GM19463 (cell line): ENCODE results near the gene SAMD4B.

Experiments
- ATAC-seq: cut with Tn5 transposase; IDR thresholded peaks from one replicate; pipeline ENCODE4 v1.9.1; 2021; ENCODE audit warnings: mild to moderate bottlenecking, moderate library complexity; ENCODE audit not compliant: unreplicated experiment

Gene SAMD4B

DNA sequence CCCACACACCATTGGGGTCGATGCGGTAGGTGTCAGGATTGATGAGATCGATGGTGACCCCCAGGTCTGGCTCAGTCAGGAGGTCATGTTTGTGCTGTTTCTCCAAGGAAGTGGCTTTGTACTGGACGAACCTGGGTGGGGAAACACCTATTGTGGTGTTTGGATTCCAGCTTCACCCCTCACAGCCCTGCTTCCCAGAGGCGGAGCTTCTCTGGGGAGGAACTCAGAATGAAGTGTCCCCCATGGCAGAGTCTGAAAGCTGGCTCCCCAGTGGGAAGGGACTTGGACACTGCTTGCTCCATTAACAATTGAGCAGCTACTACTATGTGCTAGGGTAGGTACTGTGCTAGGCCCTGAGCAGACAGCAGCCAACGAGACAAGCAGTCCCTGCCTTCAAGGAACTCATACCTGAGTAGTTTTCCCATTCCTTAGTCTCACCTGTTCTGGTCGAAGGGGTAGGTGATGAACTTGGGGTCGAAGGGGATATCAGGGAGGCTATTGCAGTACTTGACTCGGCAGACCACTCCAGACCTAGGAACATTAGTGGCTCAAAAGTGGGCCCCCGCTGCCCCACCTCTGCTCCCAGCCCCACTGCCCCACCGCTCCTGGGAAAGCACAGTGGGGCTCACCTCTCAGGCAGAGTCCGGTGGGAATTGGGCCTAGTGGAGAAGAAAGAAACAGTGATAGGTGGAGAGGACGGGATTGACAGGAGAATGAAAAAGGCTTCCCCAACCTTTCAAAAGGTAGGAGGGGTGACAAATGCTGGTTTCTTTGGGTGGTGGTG lies 47.6 kb downstream of the SAMD4B start:
- no peak for ATAC-seq

DNA sequence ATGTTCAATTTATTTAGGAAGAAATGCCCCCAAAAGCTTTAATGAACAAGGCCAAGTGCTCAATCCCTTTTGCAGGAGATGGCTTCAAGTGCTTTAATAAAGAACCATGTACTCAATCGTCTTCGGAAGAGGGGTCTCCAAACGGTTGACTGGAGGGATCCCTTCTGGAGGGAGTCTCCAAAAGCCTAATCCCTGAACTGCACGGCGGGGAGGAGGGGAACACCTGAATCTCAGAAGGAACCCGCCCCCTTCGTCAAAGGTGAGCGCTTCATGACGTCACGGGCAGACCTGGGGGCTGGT lies 48.2 kb downstream of the SAMD4B start:
- ATAC-seq = no peak

DNA sequence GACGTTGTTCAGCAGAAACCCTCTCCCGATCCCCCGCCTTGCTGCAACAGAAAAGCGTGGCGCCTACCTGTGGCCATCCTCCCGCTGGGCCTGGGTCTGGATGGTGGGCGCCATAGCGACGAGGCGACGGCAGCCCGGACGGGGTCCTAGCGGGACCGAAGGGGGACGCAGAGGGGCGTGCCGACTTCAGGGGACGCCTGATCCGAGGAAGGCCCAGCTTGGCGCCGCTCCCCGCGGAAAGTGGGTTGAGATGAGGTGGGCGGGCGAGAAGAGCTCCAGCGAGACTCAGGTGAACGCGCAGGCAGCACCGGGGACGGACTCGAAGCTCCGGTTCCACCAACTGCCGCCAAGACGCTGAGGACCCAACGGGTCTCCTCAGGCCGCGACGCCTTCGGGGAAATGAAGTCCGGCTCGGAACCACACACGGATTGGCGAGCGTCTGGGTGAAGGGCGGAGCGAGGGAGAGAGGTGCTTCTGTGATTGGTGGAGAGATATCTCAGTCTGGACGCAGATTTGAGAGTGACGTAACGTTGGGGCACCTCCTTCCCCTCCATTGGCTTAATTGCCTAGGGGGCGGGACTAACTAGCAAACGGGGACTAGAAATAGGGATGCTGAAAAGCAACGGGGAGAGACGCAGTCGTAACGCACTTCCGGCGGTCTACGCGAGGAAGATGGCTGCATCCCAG lies 48.7 kb downstream of the SAMD4B start, which contains the start of the genes MED29 and PAF1:
Gene MED29 (plus strand): TSS at position 628 of the 687 bp plus-strand sequence. CDS start 45 bp downstream, at position 673.
Gene PAF1 (minus strand): TSS at position 356 of the 687 bp plus-strand sequence. CDS start 242 bp downstream, at position 114.
- peak; percentile 90 for ATAC-seq

DNA sequence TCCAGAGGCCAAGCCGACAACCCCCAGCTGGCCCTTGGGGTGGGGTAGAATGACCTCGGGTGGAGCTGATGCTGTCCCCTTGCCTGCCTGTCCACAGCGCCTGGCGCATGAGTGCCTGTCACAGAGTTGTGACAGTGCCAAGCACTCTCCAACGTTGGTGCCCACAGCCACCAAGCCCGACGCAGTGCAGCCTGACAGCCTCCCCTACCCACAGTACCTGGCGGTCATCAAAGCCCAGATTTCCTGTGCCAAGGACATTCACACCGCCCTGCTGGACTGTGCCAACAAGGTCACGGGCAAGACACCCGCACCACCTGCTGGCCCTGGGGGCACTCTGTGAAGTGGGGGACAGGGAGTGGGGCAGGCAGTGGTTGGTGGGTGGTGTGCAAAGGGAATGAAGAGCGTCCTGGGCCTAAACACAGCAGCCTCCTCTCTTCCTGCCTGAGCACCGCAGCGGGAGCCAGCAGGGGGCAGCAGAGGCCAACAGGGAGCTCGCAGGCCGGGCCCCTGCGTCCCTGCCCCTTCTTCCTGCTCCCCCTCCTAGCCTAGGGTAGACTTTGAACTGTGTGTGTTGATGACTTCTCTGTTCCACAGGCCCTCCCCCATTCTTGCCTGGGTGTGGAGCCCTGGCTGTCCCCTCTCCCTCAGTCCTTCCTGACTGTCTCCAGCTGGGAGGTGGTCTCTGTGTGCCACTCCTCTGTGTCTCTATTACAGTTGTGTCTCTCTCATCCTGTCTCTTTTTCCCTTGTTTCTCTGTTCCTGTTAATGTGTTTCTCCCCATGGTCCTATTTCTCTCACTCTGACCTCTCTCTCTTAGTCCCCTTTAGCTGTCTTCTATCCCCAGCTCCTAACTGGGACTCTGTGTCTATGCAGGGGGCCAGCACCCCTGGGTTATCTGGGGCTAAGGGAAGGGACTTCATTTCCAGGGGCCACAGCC lies 55.4 kb downstream of the SAMD4B start:
- ATAC-seq = peak; percentile 59

DNA sequence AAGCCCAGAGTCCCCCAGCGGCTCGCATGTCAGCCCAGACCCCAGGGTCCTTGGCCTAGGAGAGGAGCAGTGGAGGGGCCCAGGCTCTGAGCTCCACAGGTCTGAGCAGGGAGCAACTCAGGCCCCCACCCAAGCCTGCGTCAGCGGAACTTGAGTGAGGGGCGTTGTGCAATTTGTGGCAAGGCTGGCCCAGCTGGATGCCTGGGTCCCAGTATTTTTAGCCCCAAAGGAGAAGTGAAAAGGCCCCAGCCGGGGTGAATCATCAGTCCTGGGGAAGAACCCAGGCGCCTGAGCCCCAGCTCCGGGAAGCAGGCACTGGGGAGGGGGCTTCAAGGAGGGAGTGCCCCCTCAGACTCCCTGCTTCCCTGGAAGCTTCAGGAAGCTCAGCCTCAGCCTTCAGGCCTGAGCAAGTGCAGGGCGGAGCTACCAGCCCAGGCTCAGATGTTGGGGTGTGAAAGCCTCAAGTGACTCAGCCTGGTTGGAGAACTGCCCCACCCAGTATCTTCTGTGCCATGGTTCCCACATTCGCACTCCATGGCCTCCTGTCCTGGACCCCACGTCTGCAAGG lies 56.2 kb downstream of the SAMD4B start:
- no peak for ATAC-seq

DNA sequence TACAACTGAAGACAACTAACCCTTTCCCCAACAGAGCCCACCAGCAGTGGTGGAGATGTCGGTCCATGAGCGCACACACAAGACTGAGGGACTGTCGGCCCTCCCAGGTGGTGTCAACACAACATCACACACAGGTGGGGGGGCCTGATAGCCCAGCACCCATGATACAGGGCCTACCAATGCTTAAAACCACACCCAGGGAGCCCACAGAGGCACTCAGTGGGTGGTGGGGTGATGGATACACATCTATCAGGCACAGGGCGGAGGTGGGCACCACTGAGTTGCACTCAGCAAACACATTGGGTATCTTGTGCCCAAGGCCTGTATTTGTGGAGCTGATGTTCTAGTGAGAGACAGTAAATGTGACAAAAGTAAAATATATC lies 57.4 kb downstream of the SAMD4B start:
- ATAC-seq = no peak

DNA sequence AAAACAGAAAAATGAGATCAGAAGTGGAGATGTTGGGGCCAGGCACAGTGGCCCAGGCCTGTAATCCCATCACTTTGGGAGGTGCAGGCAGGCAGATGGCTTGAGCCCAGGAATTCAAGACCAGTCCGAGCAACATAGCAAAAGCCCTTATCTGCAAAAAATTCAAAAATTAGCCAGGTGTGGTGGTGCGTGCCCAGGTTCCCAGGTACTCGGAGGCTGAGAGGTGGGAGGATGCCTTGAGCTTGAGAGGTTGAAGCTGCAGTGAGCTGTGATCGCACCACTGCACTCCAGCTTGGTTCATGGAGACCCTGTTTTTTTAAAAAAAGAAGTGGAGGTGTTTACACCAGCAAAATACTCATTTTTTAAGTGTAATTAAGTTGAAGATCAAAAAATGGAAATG lies 57.8 kb downstream of the SAMD4B start:
- no peak for ATAC-seq

DNA sequence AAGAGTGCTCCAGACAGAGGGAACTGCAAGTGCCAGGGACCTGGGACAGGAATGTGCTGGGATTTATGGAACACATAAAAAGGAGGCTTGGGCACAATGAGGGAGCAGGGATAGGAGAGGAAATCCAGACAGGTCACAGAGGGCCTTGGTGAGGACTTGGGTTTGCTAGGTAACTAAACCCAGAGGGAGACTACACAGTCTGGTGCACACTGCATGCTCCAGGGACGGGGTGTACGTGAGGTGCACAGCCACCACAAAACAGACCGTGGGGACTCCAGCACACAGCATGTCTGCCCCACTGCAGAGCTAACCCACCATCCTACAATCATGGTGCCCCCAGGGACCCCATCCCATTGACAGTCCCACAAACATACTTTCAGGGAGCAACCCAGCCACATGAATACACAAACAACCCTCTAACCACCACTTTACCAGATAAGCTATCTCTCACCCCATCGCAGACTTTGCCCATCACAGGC lies 58.9 kb downstream of the SAMD4B start:
- ATAC-seq = peak; percentile 0

DNA sequence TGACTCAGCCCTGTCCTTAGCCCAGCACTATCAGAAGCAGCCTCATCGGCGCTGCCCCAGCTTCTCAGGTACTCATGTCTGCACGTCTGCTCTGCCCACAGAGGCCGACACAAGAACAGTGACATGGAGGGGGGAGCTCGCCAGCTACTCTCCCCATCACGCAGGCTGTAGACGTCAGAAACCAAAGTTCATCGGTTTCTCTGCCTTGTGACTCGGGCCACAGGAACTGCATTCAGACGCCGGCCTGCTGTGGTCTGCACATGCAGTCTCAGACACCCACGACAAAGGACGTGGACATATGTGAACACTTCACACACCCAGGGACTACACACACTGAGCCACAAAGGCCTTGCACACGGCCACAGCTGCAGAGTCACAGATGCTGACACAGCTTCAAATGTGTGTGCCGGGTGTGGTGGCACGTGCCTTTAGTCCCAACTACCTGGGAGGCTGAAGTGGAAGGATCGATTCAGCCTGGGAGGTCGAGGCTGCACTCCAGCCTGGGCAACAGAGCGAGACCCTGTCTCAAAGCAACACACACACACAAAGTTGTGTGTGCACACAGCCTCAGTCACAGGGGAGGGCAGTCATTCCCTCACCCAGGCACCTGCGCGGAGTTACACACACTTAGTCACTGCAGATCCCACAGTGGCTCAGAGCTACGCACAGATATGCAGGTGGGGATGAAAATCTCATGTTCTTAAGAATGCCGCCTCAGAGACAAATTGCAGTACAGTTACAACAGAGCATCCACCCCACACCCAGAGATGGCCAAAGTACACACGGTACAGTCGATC lies 59.5 kb downstream of the SAMD4B start:
- ATAC-seq = peak; percentile 27

DNA sequence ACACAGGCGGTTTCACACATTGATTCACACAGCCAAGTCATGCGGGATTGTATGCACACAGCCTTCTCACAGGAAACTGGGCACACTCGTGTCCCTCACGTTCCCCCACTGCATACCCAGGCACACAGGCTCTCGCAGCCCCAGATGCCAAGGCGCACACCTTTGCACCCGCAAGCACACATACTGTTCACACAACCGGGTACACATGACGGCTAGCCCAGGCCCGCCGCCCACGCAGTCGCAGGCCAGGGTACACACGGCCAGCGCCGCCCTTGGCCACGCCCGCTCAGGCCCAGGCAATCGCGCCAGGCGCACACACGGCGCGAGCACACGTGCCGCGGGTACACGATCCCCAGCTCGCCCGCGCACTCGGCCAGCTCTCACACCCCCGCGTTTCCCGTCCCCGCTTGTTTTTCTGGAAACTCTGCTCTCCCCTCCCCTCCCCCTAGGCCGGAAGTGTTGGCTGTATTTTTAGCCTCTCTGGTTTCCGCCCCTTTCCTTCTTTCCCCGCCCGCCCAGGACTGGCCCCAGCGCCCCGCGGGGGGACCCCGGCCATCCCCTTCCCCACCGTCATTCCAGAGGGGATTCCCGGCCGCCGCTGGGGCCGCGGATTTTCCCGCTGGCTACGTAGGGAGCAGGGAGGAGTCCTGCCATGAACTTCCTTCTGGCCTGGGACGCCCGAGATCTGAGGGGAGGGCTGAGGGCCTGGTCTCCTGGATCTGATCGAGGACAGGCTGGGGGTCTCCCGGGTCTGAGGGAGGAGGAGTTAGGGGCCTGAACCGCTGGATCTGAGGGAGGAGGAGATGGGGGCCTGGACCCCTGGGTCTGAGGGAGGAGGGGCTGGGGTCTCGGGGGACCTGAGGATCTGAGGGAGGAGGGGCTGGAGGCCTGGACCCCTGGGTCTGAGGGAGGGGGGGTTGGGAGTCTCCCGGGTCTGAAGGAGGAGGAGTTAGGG lies 60.4 kb downstream of the SAMD4B start:
- ATAC-seq = no peak

DNA sequence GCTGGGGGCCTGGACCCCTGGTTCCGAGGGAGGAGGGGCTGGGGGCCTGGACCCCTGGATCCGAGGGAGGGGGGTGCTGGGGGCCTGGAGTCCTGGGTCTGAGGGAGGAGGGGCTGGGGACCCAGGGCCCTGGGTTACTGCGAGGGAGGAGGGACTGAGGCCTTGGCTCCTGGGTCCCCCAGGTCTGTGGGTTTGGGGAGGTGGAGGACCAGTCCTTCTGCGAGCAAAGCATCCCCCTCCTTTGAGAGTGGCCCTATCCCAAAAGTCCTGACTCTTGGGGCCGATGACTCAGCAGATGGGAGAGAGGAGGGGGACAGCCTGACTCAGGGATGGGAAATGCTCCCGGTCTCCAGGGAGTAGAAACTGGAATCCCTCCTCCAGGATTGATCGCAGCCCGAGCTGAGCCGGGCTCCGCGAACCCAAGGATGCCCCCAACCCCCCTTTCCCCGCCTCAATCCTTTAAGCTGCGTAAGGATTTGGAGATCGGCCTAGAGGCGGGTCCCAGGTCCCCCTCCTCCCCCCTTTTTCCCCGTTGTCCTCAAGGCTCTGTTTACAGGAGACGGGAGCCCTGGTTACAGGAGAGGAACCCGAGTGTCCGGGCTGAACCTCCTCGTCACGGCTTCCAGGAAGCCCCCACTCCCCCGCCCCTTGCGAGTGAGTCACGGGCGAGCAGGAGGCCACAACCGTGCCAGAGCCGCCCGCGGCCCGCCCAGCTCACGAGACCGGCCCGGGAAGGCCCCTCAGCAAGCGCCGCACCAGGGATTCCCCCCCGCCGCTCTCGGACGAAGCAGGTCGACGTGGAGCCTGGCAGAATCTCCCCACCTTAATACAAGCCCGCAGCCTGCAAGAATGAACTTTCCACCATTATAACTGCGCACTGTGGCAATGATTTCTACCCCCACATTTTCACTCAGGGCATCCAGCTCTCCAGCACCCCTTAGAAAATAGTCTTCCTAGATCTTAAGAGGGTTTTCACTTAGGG lies 61.4 kb downstream of the SAMD4B start:
- ATAC-seq = no peak

DNA sequence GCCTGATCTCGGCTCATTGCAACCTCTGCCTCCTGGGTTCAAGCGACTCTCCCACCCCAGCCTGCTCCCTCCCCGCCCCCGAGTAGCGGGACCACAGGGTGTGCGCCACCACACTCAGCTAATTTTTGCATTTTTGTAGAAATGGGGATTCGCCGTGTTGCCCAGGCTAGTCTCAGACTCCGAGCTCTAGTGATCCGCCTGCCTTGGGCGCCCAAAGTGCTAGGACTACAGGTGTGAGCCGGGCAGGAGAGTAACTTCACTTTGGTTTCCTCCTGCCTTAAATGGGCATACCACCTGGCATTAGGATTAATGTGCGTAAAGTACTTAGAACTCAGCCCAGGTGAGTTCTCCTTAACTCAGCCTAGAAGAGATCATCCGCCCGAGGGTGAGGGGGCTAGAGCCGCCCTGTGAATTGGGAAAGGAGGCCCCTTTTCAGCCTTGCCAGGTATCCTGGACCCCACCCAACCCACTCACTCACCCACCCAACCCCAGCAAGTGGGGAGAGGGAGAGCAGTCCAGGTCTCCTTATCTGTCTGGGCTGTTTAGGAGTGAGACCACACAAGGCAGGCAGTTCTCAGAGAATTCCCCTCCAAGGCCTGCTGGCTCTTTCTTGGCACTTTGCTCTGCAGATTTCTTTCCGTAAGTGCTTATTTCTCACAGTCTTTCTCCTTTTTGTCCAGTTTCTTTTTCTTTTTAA lies 63.2 kb downstream of the SAMD4B start:
- ATAC-seq = no peak

DNA sequence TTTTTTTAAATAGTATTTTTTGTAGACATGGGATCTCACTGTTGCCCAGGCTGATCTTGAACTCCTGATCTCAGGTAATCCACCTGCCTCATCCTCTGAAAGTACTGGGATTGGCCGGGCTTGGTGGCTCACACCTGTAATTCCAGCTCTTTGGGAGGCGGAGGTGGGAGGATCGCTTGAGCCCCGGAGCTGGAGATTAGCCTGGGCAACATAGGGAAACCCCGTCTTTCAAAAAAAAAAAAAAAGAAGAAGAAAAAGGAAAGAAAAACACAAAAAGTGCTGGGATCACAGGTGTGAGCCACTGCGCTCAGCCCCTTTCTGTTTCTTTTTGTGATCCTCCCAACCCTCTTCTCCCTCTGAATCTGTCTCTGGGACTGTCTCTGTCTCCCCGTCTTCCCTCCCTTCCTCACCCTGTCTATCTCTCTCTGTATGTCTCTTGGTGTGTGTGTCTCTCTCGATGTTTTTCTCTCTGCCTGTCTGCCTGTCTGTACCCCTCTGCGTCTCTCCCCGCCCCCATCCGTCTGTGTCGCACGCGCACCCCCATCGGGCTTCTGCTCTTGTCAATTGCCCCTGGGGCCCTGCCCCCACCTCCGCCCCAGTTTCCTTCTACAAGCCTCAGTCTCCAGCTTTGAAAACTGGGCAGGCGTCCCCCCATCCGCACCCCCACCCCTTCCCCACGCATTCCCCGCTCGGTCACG lies 63.9 kb downstream of the SAMD4B start:
- no peak for ATAC-seq

DNA sequence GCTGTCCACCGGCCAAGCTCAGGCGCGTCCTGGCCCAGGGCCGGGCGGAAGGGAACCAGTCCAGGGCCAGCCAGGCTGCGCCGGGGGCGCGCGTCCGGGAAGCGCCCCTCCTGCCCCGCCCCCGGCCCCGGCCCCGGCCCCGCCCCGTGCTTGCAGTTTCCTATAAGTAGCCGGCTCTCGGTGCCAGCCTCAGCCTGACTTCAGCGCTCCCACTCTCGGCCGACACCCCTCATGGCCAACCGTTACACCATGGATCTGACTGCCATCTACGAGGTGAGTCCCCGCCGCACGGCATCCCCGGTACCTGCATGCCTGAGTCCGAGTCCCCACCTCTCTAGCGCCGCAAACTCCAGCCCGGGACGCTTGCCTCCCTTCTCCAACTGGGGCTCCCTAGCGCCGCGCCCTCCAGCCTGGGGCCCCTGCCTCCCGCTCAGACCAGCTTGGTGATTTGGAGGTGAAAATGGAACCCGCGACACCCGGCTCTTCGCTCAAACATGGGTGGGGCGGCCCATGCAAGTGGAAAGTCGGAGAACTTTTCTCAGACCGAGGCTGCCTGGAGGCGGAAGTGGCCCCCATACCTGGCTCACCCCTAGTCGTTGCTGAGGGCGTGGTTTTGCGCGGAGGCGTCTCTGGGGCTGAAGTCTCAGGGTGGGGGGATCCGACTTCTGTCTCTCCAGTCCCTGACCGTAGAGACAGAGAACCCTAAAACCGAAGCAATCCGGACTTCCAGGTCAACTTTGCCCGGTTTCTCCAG lies 64.6 kb downstream of the SAMD4B start, which contains the start of gene ZFP36:
Gene ZFP36 (plus strand): TSS at position 192 of the 754 bp plus-strand sequence. CDS start 58 bp downstream, at position 250.
- ATAC-seq = peak; percentile 19

DNA sequence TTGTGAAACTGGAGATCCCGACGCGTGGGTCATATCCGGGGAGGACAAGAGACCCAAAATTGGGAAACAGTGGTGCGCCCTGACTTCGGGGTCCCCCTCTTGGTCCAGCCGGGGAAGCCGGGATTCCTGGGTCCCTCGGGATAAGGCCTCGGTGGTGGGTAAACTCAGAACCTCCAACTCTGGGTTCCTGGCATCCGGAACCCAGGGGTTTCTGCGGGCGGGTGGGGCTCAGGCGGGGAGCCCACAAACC lies 65.1 kb downstream of the SAMD4B start:
- ATAC-seq = no peak
